Osteocyte (in vitro differentiated cells): ENCODE results near the gene ALS2CL. TPM values are rescaled to one million over a fixed set of nuclear protein-coding genes. Genes with fewer than 3 reads are reported as not detected.

Experiments used
- DNase-seq: peaks from one replicate; pipeline ENCODE4 v3.0.0; 2021; ENCODE audit warnings: mixed read lengths; ENCODE audit not compliant: unreplicated experiment; ENCODE audit errors: extremely low spot score
- H3K27ac Mint-ChIP-seq: one replicate; pipeline ENCODE4 v1.8.0; 2021; ENCODE audit warnings: mild to moderate bottlenecking, mixed read lengths; ENCODE audit not compliant: unreplicated experiment
- H3K27me3 Mint-ChIP-seq: one replicate; pipeline ENCODE4 v1.8.0; 2021; ENCODE audit warnings: mixed read lengths; ENCODE audit not compliant: unreplicated experiment
- H3K36me3 Mint-ChIP-seq: one replicate; pipeline ENCODE4 v1.8.0; 2021; ENCODE audit warnings: mixed read lengths; ENCODE audit not compliant: unreplicated experiment
- H3K4me1 Mint-ChIP-seq: one replicate; pipeline ENCODE4 v1.8.0; 2021; ENCODE audit warnings: mixed read lengths; ENCODE audit not compliant: unreplicated experiment
- H3K4me3 Mint-ChIP-seq: one replicate; pipeline ENCODE4 v1.8.0; 2021; ENCODE audit warnings: mild to moderate bottlenecking, moderate library complexity, mixed read lengths; ENCODE audit not compliant: unreplicated experiment
- H3K9me3 Mint-ChIP-seq: one replicate; pipeline ENCODE4 v1.8.0; 2021; ENCODE audit warnings: mixed read lengths; ENCODE audit not compliant: unreplicated experiment
- CTCF ChIP-seq: fragments of 200-600 bp; sonication (generic); IDR thresholded peaks from 2 replicates; pipeline ENCODE4 v1.5.0; 2021; ENCODE audit warnings: antibody characterized with exemption, mild to moderate bottlenecking, moderate library complexity
- total RNA-seq: library from RNA; stranded (reverse); gene quantifications from 2 replicates; pipeline ENCODE4 v1.2.1, GENCODE V29; 2021

The ALS2CL gene
- total RNA-seq, 1 donor from 2014 or later: 0.99 TPM

- TF ChIP-seq CTCF: no peak
These were observed 26.3 kb upstream of the ALS2CL start for GRCh38 chr3:46719735-46720271.

DNA sequence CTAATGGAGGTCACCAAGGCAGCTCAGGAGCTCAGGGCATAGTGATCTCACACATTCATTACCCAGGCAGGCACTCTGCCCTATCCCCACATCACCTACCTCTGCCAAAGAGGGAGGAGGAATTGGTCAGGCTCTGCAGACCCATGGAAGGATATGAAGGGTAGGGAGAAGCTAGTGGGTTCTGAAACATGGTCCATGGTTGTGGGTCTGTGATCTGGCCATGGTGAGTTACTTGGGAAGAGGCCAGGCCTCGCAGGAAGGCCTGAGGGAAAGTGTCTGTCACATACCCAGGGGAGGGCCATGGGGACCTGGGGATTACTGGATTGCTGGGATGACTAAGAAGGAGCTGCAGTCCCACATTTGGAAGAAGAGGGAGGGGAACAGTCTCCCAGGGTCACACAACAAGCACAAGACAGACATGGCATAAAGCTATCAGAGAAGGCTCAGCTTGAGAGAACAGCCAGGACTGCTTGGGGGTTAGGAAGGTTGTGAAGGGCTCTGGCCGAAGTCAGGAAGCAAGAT lies 25.6 kb upstream of the ALS2CL start:
- H3K27ac Mint-ChIP-seq: no peak overlapping the region
- no peak for DNase-seq
- no peak overlapping the region for H3K4me3 Mint-ChIP-seq
- peaks cover 33% of the 10 kb centered on the region for H3K27me3 Mint-ChIP-seq
- peaks cover 5% of the 10 kb centered on the region for H3K9me3 Mint-ChIP-seq
- no peak for TF ChIP-seq CTCF
- H3K4me1 Mint-ChIP-seq: no peaks in the 10 kb centered on the region
- no peaks in the 10 kb centered on the region for H3K36me3 Mint-ChIP-seq

More at GRCh38 chr3:46719735-46720271, 26.3 kb upstream of the ALS2CL start:
- Mint-ChIP-seq H3K4me1 (no peaks in the 10 kb centered on the region), H3K27ac (no peak overlapping the region), H3K9me3 (peaks cover 5% of the 10 kb centered on the region), H3K36me3 (no peaks in the 10 kb centered on the region), H3K4me3 (no peak overlapping the region), H3K27me3 (peaks cover 33% of the 10 kb centered on the region)
- DNase-seq: peak; percentile 62

GRCh38 chr3:46717447-46718231 lies 24.2 kb upstream of the ALS2CL start, which contains the start of gene PRSS50:
Gene PRSS50, minus strand, starts transcription at chr3:46717869. Its CDS starts 45 bp downstream, at chr3:46717824.
- Mint-ChIP-seq H3K27ac (no peak within 1 kb of the TSS), H3K4me3 (no peak within 1 kb of the TSS), H3K27me3 (peaks cover 33% of the 10 kb centered on the region), H3K9me3 (peaks cover 5% of the 10 kb centered on the region), H3K4me1 (no peaks in the 10 kb centered on the region), H3K36me3 (no peaks in the 10 kb centered on the region)
- DNase-seq: peak; percentile 85
- TF ChIP-seq CTCF: no peak

DNA sequence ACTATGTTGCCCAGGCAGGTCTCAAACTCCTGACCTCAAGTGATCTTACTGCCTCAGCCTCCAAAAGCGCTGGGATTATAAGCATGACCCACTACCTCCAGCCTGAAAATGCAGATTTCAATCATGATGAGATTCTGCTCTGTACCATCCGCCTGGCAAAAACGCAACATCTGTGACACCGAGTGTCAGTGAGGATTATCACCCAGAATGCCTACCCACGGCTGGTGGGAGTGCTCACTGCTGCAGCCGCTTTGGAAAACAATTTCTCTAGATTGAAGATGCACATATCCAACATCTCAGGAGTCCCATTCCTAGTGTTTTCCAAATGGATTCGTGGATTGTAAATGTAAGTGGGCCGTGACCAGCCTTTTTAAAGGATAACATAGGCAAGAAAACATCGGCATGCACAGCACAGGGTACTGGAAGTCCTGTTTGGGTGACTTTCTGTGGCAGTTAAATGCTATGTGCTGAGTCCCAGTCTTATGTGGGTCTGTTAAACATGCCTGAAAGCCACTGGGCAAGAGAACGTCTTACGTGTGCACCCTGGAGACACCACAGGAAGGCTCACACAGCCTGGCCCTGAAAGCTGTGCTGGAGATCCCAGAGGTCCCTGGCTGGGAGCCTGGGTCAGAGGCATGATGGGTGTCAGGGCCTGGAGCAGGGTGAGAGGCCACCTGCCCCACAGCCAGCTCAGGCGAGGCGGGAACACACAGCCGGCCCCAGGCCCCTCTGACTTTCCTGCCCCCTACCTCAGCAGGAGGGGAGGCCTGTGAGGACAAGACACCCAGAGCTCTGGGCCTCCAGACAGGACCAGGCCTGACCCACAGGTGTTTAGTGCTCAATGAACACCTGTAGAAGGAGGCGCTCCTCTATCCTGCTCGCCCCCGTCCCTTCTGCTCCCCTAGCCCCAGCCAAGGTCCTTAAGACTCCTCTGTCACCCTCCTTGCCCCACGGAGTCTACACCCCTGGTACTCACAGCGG lies 23.3 kb upstream of the ALS2CL start:
- H3K4me1 Mint-ChIP-seq: no peaks in the 10 kb centered on the region
- H3K4me3 Mint-ChIP-seq: no peak overlapping the region
- DNase-seq: peak; percentile 69
- H3K27ac Mint-ChIP-seq: no peak overlapping the region
- no peaks in the 10 kb centered on the region for H3K36me3 Mint-ChIP-seq
- peaks cover 32% of the 10 kb centered on the region for H3K27me3 Mint-ChIP-seq
- no peak for TF ChIP-seq CTCF
- peaks cover 5% of the 10 kb centered on the region for H3K9me3 Mint-ChIP-seq
